Measurements from ENCODE around the gene NIP7.
"Not testable (repeated sequence)": the region's sequence is repeated elsewhere in the genome, so short reads cannot be mapped to it uniquely, and the experiment has no call there.

NIP7 gene

GRCh38 chr16:69339289-69340094 lies at the start of gene NIP7, which contains the start of gene COG8:
Gene NIP7, plus strand, starts transcription at chr16:69339772. Its CDS starts 58 bp downstream, at chr16:69339830.
Gene COG8, minus strand, starts transcription at chr16:69339564. Its CDS starts 12 bp downstream, at chr16:69339552.
- DNase-seq = peak; percentile 99

DNA sequence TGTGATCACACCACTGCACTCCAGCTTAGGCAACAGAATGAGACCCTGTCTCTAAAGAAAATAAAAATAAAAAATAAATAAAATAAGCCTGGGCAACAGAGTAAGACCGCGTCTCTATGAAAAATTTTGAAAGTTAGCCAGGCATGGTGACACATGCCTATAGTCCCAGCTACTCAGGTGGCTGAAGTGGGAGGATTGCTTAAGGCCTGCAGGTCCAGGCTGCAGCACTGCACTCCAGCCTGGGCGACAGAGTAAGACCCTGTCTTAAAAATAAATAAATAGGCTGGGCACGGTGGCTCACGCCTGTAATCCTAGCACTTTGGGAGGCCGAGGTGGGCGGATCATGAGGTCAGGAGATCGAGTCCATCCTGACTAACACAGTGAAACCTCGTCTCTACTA lies 47.9 kb upstream of the NIP7 start:
- not testable (repeated sequence) for DNase-seq

DNA sequence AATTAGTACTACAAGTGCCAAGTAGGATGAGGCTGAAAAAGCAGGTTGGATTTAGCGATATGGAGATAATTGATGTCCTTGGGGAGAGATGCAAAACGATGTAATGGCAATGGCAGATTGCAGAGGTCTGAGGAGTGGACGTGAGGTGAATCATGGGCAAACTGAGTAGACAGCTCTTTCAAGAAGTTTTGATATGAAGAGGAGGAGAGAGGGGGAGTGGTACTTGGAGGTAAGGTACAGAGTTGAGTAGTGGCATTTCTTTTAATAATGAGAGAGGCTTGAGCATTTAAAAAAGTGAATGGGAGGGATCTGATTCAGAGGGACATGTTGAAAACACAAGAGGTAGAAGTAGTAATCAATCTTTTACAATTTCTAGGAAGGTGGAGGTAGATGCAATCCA lies 46.2 kb upstream of the NIP7 start:
- no peak for DNase-seq

- DNase-seq = no peak
Measured at GRCh38 chr16:69294051-69294450, 45.5 kb upstream of the NIP7 start.

DNA sequence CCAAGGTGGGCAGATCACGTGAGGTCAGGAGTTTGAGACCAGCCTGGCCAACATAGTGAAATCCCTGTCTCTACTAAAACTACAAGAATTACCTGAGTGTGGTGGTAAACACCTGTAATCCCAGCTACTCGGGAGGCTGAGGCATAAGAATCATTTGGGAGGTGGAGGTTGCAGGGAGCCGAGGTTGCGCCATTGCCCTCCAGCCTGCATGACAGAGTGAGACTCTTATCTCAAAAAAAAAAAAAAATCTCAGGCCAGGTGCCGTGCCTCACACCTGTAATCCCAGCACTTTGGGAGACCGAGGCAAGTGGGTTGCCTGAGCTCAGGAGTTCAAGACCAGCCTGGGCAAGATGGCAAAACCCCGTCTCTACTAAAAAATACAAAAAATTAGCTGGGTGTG lies 42.8 kb upstream of the NIP7 start:
- not testable (repeated sequence) for DNase-seq

DNA sequence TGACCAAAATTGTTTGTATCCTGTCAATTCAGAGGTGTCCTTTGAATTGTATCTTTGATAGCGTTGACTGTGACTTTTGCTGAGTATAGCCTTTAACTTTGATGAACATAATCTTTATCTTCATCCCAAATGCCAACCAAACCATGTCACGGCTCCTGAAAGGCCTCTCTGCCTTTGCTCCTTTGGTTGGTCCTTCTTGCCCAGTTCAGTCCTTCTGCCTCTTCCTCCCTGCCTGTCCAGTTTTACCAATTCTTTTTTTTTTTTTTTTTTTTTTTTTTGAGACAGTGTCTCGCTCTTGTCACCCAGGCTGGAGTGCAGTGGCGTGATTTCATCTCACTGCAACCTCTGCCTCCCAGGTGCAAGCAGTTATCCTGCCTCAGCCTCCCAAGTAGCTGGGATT lies 41.3 kb upstream of the NIP7 start:
- DNase-seq = no peak

DNA sequence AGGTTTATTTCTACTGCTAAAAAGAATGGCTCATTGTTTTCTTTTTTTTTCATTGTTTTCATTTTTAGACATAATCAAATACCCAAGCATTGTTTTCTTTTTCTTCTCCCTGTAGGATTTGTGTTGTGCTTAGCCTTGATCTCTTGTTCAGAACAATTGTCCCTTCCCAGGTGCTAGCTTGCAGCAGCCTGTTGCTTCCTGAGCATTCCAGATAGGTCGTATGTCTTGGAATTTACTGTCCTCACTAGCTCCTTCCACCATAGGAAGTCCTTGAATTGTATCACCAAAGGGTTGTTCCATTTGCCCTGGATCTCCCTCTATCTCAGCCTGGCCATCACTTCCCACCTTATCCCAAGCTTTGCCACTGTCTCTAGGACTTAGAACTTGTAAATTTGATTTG lies 38.4 kb upstream of the NIP7 start:
- no peak for DNase-seq

DNA sequence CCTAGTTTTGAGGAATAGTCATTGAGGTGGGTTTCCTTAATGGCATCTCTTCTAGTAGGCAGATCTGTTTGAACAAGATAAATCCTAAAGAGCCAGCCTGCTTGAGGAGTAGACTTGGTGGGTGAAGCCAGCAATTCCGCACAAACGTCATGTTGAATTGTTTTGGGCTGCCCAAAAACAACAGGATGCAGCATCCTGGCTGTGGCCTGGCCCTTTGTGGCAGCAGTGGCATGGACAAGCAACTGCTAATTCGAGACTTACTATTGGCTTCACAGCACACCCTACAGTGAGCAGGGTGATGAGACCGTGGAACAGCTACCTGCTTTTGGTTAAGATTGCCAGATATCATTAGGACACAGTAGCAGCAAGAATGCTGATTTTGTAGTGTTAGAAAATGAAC lies 37.7 kb upstream of the NIP7 start:
- no peak for DNase-seq

- no peak for DNase-seq
Measured at GRCh38 chr16:69302301-69302700, 37.3 kb upstream of the NIP7 start.

DNA sequence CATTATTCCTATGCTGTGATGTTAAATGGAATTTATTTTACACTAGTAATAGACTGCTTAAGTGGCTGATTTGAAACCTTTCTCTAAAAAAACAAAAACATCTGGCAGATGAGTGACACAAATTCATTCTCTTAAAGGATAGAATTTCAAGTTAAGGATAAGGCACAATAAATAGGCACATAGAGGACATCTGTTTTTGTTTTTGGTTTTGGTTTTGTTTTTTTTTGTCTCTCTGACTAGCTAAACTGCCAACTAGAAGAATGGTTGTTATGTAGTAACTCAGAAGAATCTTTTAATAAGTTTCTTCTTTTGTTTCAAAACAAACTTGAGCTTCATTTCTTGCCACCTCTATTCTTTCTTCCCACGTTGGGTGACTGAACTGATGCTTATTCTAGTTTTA lies 33.5 kb upstream of the NIP7 start:
- no peak for DNase-seq

- DNase-seq = no peak
Measured at GRCh38 chr16:69307091-69307490, 32.5 kb upstream of the NIP7 start.

DNA sequence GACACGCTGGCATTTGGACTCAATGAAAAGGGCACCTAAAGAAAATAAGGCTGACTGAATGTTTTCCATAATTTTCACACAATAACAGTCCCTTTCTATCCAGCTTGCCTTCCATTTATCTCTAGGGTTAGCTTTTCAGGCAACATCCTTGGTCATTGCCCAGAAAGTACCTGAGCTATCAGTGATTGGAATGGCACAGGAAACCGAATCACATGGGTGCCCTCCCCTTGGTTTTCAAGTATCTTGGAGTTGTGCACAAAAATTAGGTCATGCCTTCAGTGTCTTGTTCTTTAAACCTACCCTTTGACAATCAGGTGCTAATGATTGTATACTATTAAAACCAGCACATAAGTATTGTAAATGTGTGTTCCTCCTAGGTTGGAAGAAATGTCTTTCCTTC lies 31.7 kb upstream of the NIP7 start:
- no peak for DNase-seq

- DNase-seq = no peak
Measured at GRCh38 chr16:69309316-69309715, 30.3 kb upstream of the NIP7 start.

DNA sequence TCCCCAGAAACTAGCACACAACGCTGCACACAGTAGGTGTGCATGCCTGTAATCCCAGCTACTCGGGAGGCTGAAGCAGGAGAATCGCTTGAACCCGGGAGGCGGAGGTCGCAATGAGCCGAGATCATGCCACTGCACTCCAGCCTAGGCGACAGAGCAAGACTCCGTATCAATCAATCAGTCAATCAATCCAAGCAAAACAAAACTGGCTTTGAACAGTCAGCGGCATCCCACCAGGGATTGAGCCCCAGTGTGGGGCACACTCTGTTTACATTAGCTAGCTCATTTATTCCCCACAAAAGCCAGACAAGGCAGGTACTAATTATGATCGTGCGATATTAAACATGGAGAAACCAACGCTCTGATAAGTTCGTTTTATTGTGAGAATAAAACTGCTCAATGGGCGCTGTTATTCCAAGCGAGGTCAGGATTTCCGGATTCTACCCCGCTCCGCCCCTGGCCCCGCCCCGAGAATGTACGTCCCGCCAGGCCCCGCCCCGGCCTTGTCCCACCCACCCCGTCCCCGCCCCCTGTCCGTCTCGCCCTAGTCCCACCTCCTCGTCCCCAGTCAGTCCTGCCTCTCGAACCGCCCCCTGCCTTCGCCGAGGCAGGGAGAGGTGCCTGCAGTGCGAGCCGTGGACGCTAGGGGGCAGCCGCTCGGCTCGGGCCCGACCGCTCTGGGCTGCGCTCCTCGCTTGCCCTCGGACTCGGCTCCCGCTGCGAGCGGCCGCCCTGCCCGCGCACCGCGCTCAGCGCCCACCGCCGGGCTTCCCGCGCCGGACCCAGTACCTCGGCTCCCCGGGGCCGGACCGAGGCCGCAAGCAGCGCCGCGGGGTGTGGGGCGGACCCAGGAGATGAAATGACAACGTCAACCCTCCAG lies 28.7 kb upstream of the NIP7 start, which contains the start of gene VPS4A:
Gene VPS4A (plus strand): TSS at position 698 of the 880 bp plus-strand sequence. CDS start 162 bp downstream, at position 860.
- DNase-seq = peak; percentile 95

GRCh38 chr16:69311533-69312387 lies 27.8 kb upstream of the NIP7 start:
- peak; percentile 42 for DNase-seq

- no peak for DNase-seq
Measured at GRCh38 chr16:69313469-69313868, 26.1 kb upstream of the NIP7 start.

DNA sequence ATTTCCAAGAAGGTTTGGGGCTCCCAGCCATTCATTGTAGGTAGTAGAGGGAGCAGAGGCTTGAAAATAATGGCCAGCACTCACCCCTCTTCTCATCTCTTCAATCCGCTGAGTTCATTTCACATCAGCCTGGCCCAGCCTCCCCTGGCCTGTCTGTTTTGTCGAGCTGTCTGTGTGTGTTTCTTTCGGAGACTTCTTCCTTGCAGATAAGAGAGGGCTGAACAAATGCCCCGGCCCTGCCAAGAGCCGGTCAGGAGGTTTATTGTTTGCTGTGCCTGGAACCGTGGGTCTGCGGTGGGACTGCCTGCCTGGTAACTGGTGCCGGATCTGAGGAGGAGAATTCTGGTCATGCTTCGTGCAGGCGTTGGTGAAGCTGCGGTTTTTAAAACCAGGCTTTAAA lies 25.0 kb upstream of the NIP7 start:
- DNase-seq = no peak

DNA sequence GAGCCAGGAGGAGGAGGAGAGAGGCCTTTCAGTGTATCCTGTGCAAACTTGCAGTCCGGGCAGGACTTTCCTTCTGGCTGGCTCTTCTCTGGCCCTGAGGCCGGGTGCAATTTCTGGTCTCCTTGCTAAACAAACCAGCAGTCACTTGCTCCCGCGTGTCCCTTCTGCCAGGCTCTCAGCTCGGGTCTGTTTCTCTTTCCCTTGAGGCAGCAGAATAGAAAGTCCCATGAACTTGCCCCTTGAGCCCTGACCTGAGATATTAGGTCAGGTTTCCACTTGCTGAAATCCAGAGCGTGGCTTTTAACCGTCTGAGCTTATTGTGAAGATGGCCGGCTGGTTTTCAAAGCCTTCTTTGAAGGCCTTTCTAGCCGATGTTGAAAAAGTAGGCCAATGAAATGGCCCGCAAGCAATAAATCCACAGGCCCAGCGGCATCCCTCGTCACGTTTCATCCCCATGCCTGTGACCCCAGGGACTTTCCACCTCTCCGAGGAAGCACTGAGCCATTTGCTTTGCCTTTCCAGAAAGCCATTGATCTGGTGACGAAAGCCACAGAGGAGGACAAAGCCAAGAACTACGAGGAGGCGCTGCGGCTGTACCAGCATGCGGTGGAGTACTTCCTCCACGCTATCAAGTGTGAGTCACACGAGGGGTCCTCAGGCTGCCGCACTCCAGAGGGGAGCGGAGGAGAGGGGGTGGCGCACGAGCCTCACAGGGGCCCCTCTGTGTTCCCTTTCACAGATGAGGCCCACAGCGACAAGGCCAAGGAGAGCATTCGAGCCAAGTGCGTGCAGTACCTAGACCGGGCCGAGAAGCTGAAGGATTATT lies 23.9 kb upstream of the NIP7 start:
- DNase-seq = no peak

DNA sequence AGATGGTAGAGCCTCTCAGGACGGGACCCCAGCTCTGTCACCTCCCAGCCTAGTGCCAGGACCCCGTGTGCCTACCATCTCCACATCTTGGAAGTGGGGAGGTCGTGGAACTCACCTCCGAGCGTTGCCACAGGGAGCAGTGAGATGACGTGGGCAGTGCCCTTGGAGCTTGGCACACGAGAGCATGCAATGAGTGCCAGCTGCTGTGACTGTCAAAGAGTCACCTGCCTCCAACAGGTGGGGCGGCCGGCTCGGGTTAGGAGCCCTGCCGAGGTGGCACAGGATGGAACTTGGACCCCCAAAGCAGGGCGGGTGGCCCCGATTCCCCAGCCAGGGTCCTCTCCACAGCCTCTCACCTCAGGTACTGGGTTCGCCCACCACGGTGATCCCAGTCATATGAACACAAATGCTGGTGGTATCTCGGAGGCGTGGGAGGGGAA lies 23.0 kb upstream of the NIP7 start:
- no peak for DNase-seq

DNA sequence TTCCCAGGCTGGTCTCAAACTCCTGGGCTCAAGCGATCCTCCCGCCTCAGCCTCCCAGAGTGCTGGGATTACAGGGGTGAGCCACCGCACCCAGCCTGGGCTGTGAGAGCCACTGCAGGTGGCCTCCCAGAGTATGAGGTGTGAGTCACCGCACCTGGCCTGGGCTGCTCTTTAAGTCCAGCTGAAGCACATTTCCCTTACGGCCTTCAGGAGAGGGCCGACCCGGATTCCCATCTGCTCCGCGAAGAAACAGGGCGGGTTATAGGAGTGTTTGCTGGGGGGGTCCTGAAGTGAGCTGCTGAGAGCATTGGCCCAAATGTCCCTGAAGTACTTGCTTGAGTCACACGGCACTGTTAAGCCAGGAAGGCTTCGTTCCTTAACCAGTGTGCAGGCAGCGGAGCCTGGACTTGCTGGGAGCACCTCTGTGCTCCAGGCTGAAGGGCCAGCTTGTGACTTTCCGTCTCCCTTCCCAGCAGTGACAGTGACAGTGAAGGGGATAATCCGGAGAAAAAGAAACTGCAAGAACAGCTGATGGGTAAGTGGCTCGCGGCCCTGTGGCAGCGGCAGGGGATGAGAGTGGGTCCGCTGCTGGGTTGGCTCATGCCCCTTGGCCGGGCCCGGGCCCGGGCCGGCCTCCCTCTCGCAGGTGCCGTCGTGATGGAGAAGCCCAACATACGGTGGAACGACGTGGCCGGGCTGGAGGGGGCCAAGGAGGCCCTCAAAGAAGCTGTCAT lies 21.2 kb upstream of the NIP7 start:
- no peak for DNase-seq

DNA sequence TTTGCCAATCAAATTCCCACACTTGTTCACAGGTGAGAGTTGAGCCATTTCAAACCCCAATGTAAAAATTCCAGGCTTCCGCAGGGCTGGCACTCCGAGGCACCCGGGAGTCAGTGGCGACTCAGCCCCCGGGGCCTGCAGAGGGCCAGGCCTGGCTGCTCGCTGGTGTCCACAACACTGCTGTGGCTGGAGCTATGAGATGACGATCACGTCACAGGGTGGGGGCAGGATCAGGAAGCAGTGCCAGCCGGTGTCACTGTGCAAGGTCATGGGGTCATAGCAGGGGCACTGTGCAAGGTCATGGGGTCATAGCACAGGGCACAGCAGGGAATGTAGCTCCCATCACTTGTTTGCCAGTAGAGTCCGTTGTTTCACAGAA lies 20.7 kb upstream of the NIP7 start:
- DNase-seq = no peak

Measured in EL (cell line).